Glomerular visceral epithelial cell (primary cell): ENCODE results near the gene UTRN.

ENCODE experiments used
- DNase-seq: peaks from one replicate; pipeline ENCODE4 v3.0.0-alpha.2; 2016; ENCODE audit errors: extremely low spot score

Gene UTRN

DNA sequence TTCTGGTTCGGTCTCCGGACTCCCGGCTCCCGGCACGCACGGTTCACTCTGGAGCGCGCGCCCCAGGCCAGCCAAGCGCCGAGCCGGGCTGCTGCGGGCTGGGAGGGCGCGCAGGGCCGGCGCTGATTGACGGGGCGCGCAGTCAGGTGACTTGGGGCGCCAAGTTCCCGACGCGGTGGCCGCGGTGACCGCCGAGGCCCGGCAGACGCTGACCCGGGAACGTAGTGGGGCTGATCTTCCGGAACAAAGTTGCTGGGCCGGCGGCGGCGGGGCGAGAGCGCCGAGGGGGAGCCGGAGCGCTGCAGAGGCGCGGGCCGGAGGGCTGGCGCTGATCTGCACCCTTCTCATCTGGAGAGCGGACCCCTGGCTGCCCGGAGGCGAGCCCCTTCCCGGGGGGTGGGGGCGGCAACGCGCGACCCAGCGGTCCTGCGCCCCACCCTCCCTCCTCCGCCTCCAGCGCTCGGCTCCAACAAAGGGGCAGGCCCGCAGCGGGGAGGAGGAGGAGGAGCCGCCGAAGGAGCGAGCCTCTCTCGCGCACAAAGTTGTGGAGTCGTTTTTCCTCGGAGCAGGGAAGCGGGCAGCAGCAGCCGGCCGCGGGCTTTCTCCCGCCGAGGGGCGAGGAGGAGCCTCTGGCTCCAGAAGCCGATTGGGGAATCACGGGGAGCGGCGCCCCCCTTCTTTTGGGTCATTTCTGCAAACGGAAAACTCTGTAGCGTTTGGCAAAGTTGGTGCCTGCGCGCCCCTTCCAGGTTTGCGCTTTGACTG is at the start of gene UTRN:
TSS of gene UTRN (plus strand) at position 553 of the 765 bp plus-strand sequence. CDS start 6,494 bp downstream, outside the sequence.
- peak; percentile 91 for DNase-seq

- DNase-seq, result no peak
Observed at GRCh38 chr6:144244688-144245087, 40.4 kb upstream of the UTRN start.

DNA sequence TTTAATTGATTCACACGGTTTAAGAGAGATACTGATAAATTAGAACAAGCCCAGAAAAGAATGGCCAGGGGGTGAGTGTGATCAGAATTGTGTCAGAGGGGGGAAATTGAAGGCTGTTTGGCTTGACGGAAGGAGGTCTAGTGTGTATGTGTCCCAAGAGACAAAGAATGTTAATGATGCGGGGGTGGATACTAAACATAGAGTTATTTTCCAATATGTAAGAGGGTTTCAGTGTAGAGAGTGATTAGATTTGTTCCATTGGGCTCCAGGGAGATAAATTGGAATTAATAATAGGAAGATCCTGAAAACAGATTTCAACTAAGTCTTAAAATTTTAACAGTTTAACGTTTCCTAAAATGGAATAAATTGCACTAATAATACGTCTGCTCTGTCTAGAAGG is 38.1 kb upstream of the UTRN start:
- DNase-seq, result no peak

- DNase-seq, result no peak
Observed at GRCh38 chr6:144248003-144248402, 37.1 kb upstream of the UTRN start.

- DNase-seq, result no peak
Observed at GRCh38 chr6:144248476-144249301, 36.4 kb upstream of the UTRN start.

- no peak for DNase-seq
Observed at GRCh38 chr6:144250276-144250675, 34.9 kb upstream of the UTRN start.

GRCh38 chr6:144252259-144252658 is 32.9 kb upstream of the UTRN start:
- DNase-seq, result no peak

- DNase-seq, result no peak
Observed at GRCh38 chr6:144259986-144260385, 25.1 kb upstream of the UTRN start.

DNA sequence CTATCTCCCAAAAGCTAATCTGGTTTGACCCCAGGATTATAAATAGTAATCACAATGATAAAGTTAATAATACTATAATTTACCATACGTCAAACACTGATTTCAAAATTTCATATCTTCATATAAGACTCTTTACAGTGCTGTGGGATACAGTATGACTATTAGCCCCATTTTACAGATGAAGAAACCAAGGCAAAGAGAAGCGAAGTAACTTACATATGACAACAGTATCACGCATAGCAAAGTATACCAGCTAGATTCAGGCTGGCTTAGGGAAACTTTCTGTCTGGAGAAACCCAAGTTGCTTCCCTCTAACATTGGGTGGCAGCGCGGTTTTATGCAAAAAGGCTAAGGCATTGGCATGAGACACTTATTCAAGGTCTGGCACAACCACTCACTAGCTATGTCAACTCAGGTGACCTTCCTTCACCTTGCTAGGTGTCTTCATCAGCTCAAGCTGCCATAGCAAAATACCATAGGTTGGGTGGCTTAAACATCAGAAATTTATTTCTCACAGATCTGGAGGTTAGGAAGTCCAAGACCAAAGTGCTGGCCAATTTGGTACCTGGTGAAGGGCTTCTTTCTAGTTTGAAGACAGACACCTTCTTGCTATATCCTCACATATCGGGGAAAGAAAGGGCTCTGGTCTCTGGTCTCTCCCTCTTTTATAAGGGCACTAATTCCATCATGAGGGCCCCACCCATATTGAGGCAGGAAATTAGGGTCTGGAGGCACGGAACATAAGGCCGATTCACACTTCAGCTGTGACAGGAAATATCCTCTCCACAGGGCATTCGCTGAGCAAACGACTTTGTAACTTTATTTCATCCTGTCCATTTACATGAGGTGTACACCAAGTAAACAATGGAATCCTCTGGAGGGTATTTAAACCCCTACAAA is 22.4 kb upstream of the UTRN start:
- no peak for DNase-seq

GRCh38 chr6:144263786-144264185 is 21.3 kb upstream of the UTRN start:
- no peak for DNase-seq

DNA sequence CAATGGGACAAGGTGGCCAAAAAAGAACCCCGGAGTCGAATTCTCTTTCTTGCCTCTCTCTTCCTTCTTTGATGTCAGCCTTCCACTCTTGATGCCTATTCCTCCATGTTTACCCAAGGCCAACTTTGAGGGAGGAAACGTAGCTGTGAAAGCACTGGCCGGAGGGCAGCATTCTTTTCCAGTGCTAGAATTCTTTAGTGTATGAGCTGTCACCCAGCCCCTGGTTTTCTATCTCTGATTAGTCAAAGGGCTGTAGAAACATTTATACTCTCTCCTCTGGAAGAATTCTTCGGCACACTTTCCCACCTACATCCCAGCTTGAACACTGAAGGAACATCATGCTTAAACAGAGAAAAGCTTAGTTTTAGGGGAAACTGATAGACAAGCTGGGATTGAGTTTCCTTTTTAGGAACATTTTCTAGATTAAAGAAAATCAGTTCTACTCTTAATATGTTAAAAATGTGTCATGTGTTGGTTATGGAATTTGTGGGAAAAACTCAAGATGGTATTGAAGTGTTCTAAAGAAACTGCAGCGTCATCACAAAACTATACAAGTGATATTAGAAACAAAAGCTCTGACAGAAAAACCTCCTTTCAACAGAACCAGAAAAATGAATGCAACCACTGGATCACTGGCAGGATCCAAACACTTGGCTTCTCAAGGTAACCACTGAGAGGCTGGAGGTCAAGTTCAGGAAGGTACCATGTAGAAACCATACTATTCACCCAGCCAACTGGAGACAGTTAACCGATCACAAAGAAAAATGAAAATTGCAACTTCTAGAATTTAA is 20.7 kb upstream of the UTRN start:
- peak; percentile 89 for DNase-seq

- DNase-seq, result no peak
Observed at GRCh38 chr6:144265061-144265357, 20.1 kb upstream of the UTRN start.

- peak; percentile 84 for DNase-seq
Observed at GRCh38 chr6:144265390-144265789, 19.7 kb upstream of the UTRN start.

- DNase-seq, result peak; percentile 68
Observed at GRCh38 chr6:144266091-144266649, 19.0 kb upstream of the UTRN start.

DNA sequence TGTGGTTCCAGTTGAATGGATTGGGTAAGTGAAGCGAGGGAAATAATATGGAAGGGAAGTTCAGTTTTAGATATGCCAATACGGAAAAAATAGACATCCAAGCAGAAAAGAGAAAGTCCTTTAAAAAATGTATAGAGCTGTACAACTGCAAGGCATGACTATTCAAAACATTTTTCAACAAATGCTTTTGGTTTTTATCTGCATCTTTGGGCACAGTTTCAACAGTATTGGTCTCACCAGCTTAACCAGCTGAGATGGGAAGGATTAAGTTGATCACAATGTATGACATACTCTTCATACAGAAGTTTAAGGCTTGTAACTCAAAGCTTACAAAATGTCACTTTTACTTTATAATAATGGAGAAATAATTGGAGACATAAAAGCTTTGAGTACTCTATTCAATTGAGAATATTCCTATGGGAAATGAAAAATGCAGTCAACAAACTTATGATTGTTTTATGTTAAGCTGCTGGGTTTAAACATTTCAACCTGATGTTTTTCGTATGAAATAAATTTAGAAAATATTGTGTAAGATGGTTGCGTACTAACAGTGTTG is 16.3 kb upstream of the UTRN start:
- DNase-seq, result no peak

GRCh38 chr6:144277174-144277573 is 8.0 kb upstream of the UTRN start:
- no peak for DNase-seq

GRCh38 chr6:144277605-144278227 is 7.4 kb upstream of the UTRN start:
- DNase-seq, result no peak

GRCh38 chr6:144278659-144279314 is 6.3 kb upstream of the UTRN start:
- DNase-seq, result no peak

DNA sequence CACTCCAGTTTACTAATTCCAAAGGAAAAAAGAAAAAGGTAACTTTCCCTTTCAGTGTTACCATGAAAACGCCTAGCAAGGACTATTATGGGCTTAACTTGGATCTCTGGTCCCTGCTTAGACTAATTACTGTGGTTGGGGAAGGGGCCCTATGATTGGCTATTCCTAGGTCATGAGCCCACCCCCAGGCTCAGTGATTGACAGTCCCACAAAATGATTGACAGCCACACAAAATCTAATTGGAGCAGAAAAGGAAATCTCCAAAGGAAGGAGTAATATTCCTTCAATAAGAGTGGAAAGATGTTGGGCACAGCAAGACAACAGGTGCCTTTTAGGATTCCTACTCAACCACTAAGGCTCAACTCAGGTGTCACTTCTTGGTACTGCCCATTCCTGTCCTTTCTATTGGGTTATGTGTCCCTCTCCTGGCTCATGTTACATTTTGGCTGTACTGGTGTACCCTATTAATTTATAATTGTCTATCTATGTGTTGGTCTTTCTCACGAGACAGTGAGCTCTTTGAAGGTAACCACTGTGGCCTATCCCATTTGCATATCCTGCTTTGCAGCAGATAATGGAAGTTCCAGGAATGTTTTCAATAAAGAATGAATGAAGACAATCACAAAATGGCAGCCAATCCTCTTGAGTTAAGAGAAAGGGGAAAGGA is 5.5 kb upstream of the UTRN start:
- DNase-seq, result no peak
